HCT116 (cell line): ENCODE data around the gene FOXF1. TPM values are rescaled to one million over a fixed set of nuclear protein-coding genes. Genes with fewer than 3 reads are reported as not detected.

ENCODE experiments used
- ATAC-seq: fragments of 200-7000 bp; cut with Tn5 transposase; 2 replicates; pipeline ENCODE4 v1.9.1; 2020; ENCODE audit warnings: mild to moderate bottlenecking, moderate library complexity
- BruUV-seq: library from RNA; stranded (reverse); fragments of 400-500 nt; replicated peaks from 2 replicates; lab custom pipeline; 2021; lab: Mats Ljungman, UMichigan
- CTCF ChIA-PET: fragments of 300-600 bp; sonication (Branson Sonifier 250); formaldehyde crosslinking; loops from one replicate; lab custom pipeline; 2021; ENCODE audit warnings: antibody characterized with exemption; lab: Charles Lee
- POLR2A ChIA-PET: fragments of 300-600, 350-600 bp; sonication (Branson Sonifier 250); formaldehyde crosslinking; loops from one replicate; lab custom pipeline; 2021; ENCODE audit warnings: antibody characterized with exemption; lab: Charles Lee
- RAD21 ChIA-PET, 2 experiments: fragments of 300-600 bp; sonication (Branson Sonifier 250); formaldehyde crosslinking; loops; one replicate each; lab custom pipeline; 2023; ENCODE audit warnings: low total read pairs in 2 of 2; ENCODE audit not compliant: uncharacterized antibody in 2 of 2, unreplicated experiment in 2 of 2, low non-redundant PET in 1 of 2; lab: Charles Lee
- DNase-seq: peaks from one replicate; pipeline ENCODE4 v3.0.0-alpha.2; 2010; ENCODE audit warnings: low read depth, low spot score
- H2AFZ ChIP-seq: fragments of 200-600 bp; shearing (Covaris generic), sonication (generic); 2 replicates; pipeline ENCODE4 v1.6.1; 2017; ENCODE audit warnings: low read depth, mixed run types, mixed read lengths, antibody characterized with exemption, low read length; ENCODE audit not compliant: poor library complexity, severe bottlenecking
- H3K27ac ChIP-seq: 2 replicates; pipeline ENCODE4 v1.5.1; 2012; ENCODE audit warnings: low read depth, low read length
- H3K27me3 ChIP-seq: fragments of 200-600 bp; sonication (generic); 2 replicates; pipeline ENCODE4 v1.6.1; 2016; ENCODE audit warnings: mixed run types, low read length, mixed read lengths; ENCODE audit not compliant: insufficient read depth
- H3K36me3 ChIP-seq, 2 experiments: fragments of 200-500 bp in 1 of 2; fragments of 200-600 bp in 1 of 2; sonication (Bioruptor generic) in 1 of 2; sonication (generic) in 1 of 2; 2 replicates each; pipeline versions ENCODE4 v1.5.1 to v1.6.1; 2014 to 2016; ENCODE audit warnings: low read length in 2 of 2, inconsistent platforms in 1 of 2, mixed read lengths in 1 of 2, mixed run types in 1 of 2; ENCODE audit not compliant: insufficient read depth in 2 of 2, control insufficient read depth in 1 of 2
- H3K4me1 ChIP-seq, 2 experiments: fragments of 200-600 bp in 1 of 2; sonication (generic) in 1 of 2; 2 replicates each; pipeline versions ENCODE4 v1.5.1 to v1.6.1; 2012 to 2017; ENCODE audit warnings: low read length in 2 of 2, inconsistent platforms in 1 of 2, mild to moderate bottlenecking in 1 of 2, mixed read lengths in 1 of 2, mixed run types in 1 of 2, moderate library complexity in 1 of 2; ENCODE audit not compliant: insufficient read depth in 2 of 2, control insufficient read depth in 1 of 2
- H3K4me2 ChIP-seq: fragments of 200-600 bp; sonication (generic); 2 replicates; pipeline ENCODE4 v1.6.1; 2017; ENCODE audit warnings: mixed run types, low read length, mixed read lengths
- H3K4me3 ChIP-seq, 2 experiments: fragments of 200-600 bp in 1 of 2; sonication (generic) in 1 of 2; replicated peaks in 1 of 2; 2 replicates each; pipeline ENCODE4 v1.5.1; 2011 to 2016; ENCODE audit warnings: low read length in 2 of 2, control low read depth in 1 of 2, low read depth in 1 of 2, mild to moderate bottlenecking in 1 of 2, mixed read lengths in 1 of 2, mixed run types in 1 of 2
- H3K79me2 ChIP-seq: fragments of 200-600 bp; sonication (generic); 2 replicates; pipeline ENCODE4 v1.6.1; 2017; ENCODE audit warnings: mild to moderate bottlenecking, mixed run types, low read length, moderate library complexity, mixed read lengths; ENCODE audit not compliant: insufficient read depth
- H3K9ac ChIP-seq: fragments of 200-600 bp; sonication (generic); 2 replicates; pipeline ENCODE4 v1.6.1; 2016; ENCODE audit warnings: low read length, mixed read lengths
- H3K9me2 ChIP-seq: fragments of 200-600 bp; sonication (generic), shearing (Covaris generic); 2 replicates; pipeline ENCODE4 v1.6.1; 2017; ENCODE audit warnings: mixed run types, mild to moderate bottlenecking, moderate library complexity; ENCODE audit not compliant: insufficient read depth
- H3K9me3 ChIP-seq, 2 experiments: fragments of 200-500 bp in 1 of 2; fragments of 200-600 bp in 1 of 2; sonication (Bioruptor generic) in 1 of 2; sonication (generic) in 1 of 2; 2 replicates each; pipeline ENCODE4 v1.6.1; 2014 to 2017; ENCODE audit warnings: low read length in 2 of 2, mixed read lengths in 2 of 2, inconsistent platforms in 1 of 2, low read depth in 1 of 2, mild to moderate bottlenecking in 1 of 2, mixed run types in 1 of 2, moderate library complexity in 1 of 2; ENCODE audit not compliant: control insufficient read depth in 1 of 2, insufficient read depth in 1 of 2
- H4K20me1 ChIP-seq: fragments of 200-600 bp; sonication (generic), shearing (Covaris generic); 2 replicates; pipeline ENCODE4 v1.6.1; 2017; ENCODE audit warnings: mixed run types, mild to moderate bottlenecking, moderate library complexity; ENCODE audit not compliant: insufficient read depth
- EGR1 ChIP-seq: IDR thresholded peaks from 2 replicates; pipeline ENCODE4 v1.6.1; 2012; ENCODE audit warnings: low read depth
- FOSL1 ChIP-seq: IDR thresholded peaks from 2 replicates; pipeline ENCODE4 v1.6.1; 2012; ENCODE audit warnings: low read depth
- RAD21 ChIP-seq: IDR thresholded peaks from 2 replicates; pipeline ENCODE4 v1.6.1; 2012; ENCODE audit warnings: low read depth, mild to moderate bottlenecking
- SIN3A ChIP-seq: IDR thresholded peaks from 2 replicates; pipeline ENCODE4 v1.6.1; 2012; ENCODE audit warnings: low read depth
- SP1 ChIP-seq: IDR thresholded peaks from 2 replicates; pipeline ENCODE4 v1.6.1; 2012; ENCODE audit warnings: low read depth
- YY1 ChIP-seq: IDR thresholded peaks from 2 replicates; pipeline ENCODE4 v1.6.1; 2011; ENCODE audit warnings: low read length, low read depth, moderate library complexity, mild to moderate bottlenecking; ENCODE audit not compliant: insufficient replicate concordance; ENCODE audit errors: extremely low read depth
- intact Hi-C: fragments of 100-400 bp; cut with micrococcal nuclease; formaldehyde crosslinking; loops from 2 replicates; pipeline ENCODE4 v1.10.0; 2022
- total RNA-seq: library from RNA; stranded (reverse); gene quantifications from one replicate; pipeline ENCODE4 v1.2.1, GENCODE V29; 2021; ENCODE audit not compliant: unreplicated experiment
- TF ChIP-seq, protein P1 (sequence below): IDR thresholded peaks from 2 replicates; pipeline ENCODE4 v1.6.1; 2011; ENCODE audit warnings: mild to moderate bottlenecking, low read length, moderate library complexity; ENCODE audit not compliant: insufficient replicate concordance; ENCODE audit errors: extremely low read depth

The FOXF1 gene
- total RNA-seq, 1 experiment from 2014 or later = 2.4 TPM

- peaks cover 0 to 4% of the 10 kb centered on the region in 2 experiments; a peak in 2 of 4 replicates for H3K4me1 ChIP-seq
- intact Hi-C loops = no loop called here
- ChIA-PET POLR2A (no interaction called here), CTCF (no interaction called here), RAD21 (no interaction called here)
- no peaks in the 10 kb centered on the region for H3K9me3 ChIP-seq
- H3K36me3 ChIP-seq = peaks cover 24 to 50% of the 10 kb centered on the region in 2 experiments; a peak in 3 of 4 replicates
- TF ChIP-seq, protein P1, sequence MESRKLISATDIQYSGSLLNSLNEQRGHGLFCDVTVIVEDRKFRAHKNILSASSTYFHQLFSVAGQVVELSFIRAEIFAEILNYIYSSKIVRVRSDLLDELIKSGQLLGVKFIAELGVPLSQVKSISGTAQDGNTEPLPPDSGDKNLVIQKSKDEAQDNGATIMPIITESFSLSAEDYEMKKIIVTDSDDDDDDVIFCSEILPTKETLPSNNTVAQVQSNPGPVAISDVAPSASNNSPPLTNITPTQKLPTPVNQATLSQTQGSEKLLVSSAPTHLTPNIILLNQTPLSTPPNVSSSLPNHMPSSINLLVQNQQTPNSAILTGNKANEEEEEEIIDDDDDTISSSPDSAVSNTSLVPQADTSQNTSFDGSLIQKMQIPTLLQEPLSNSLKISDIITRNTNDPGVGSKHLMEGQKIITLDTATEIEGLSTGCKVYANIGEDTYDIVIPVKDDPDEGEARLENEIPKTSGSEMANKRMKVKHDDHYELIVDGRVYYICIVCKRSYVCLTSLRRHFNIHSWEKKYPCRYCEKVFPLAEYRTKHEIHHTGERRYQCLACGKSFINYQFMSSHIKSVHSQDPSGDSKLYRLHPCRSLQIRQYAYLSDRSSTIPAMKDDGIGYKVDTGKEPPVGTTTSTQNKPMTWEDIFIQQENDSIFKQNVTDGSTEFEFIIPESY = no peak
- no peak for TF ChIP-seq SP1
- no peak for TF ChIP-seq SIN3A
- TF ChIP-seq RAD21 = no peak
- TF ChIP-seq FOSL1 = no peak
- no peak for TF ChIP-seq EGR1
- TF ChIP-seq YY1 = no peak
- peaks cover 12% of the 10 kb centered on the region for H3K79me2 ChIP-seq
- H3K27me3 ChIP-seq = no peaks in the 10 kb centered on the region
- BruUV-seq = no TSS peak
- H3K27ac ChIP-seq = no peak overlapping the region
- no peaks in the 10 kb centered on the region for H3K9me2 ChIP-seq
- ATAC-seq (peak; percentile 49), DNase-seq (no peak)
- no peak overlapping the region for H3K9ac ChIP-seq
- H3K4me3 ChIP-seq = no peak overlapping the region
- no peak overlapping the region for H3K4me2 ChIP-seq
- no peaks in the 10 kb centered on the region; the same call in 1 of the 2 replicates for H4K20me1 ChIP-seq
- H2AFZ ChIP-seq = no peak overlapping the region
Measured at GRCh38 chr16:86549076-86549892, 39.0 kb downstream of the FOXF1 start.
